OCI-LY3 (cell line): ENCODE data around the gene MACROD2.

Experiments
- CTCF ChIP-seq: fragments of 200-600, 300-600 bp; sonication (generic); IDR thresholded peaks from 2 replicates; pipeline ENCODE4 v1.5.1; 2014; ENCODE audit warnings: antibody characterized with exemption, low read length, low read depth
- EZH2phosphoT487 ChIP-seq: fragments of 200-600 bp; shearing (Covaris generic); IDR thresholded peaks from 2 replicates; pipeline ENCODE4 v1.6.1; 2018; ENCODE audit warnings: antibody characterized with exemption, mixed run types, low read depth

GRCh38 chr20:14581731-14582130 is 586.4 kb downstream of the MACROD2 start:
- TF ChIP-seq CTCF (no peak), EZH2phosphoT487 (no peak)
